Activated T-helper 2 cell treated with anti-CD3 and anti-CD28 coated beads, Interferon-gamma antibody, Interleukin-2, Interleukin-4, amounts not matched to agents 10 μg/mL and 5 μg/mL and 100 μg/mL, durations not matched to agents 14 hours and 24 hours and 36 hours (primary cell): Measurements from ENCODE around the gene TFDP1. TPM values are rescaled to one million over a fixed set of nuclear protein-coding genes. Genes with fewer than 3 reads are reported as not detected.

Experiments used
- DNase-seq: peaks from one replicate; pipeline ENCODE4 v3.0.0; 2021; ENCODE audit warnings: low spot score
- H3K27ac Mint-ChIP-seq: one replicate; pipeline ENCODE4 v1.8.0; 2021; ENCODE audit warnings: mixed read lengths
- H3K27me3 Mint-ChIP-seq: one replicate; pipeline ENCODE4 v1.8.0; 2021; ENCODE audit warnings: low read depth, mixed read lengths
- H3K36me3 Mint-ChIP-seq: one replicate; pipeline ENCODE4 v1.8.0; 2021; ENCODE audit warnings: low read depth, mixed read lengths
- H3K4me1 Mint-ChIP-seq: one replicate; pipeline ENCODE4 v1.8.0; 2021; ENCODE audit warnings: low read depth, mixed read lengths
- H3K4me3 Mint-ChIP-seq: one replicate; pipeline ENCODE4 v1.8.0; 2021; ENCODE audit warnings: low read depth, mild to moderate bottlenecking, moderate library complexity, mixed read lengths
- H3K9me3 Mint-ChIP-seq: one replicate; pipeline ENCODE4 v1.8.0; 2021; ENCODE audit warnings: mixed read lengths
- intact Hi-C: fragments of 100-400 bp; cut with micrococcal nuclease; formaldehyde crosslinking; loops from one replicate; pipeline ENCODE4 v1.15.1; 2023
- total RNA-seq: library from RNA; stranded (reverse); gene quantifications from 2 replicates; pipeline ENCODE4 v1.2.3, GENCODE V29; 2022

Gene TFDP1
- total RNA-seq, 1 donor from 2014 or later, result 164 TPM

- H3K27ac Mint-ChIP-seq, result no peak overlapping the region
- peaks cover 2% of the 10 kb centered on the region for H3K4me1 Mint-ChIP-seq
- H3K4me3 Mint-ChIP-seq, result no peak overlapping the region
- no peaks in the 10 kb centered on the region for H3K27me3 Mint-ChIP-seq
- intact Hi-C loops, result no loop called here
- no peak for DNase-seq
- no peaks in the 10 kb centered on the region for H3K36me3 Mint-ChIP-seq
- no peaks in the 10 kb centered on the region for H3K9me3 Mint-ChIP-seq
Measured at GRCh38 chr13:113652404-113653263, 68.1 kb downstream of the TFDP1 start.

GRCh38 chr13:113653264-113654174 lies 69.0 kb downstream of the TFDP1 start:
- H3K4me1 Mint-ChIP-seq, result peaks cover 2% of the 10 kb centered on the region
- no peaks in the 10 kb centered on the region for H3K36me3 Mint-ChIP-seq
- no peaks in the 10 kb centered on the region for H3K9me3 Mint-ChIP-seq
- H3K4me3 Mint-ChIP-seq, result no peak overlapping the region
- no peaks in the 10 kb centered on the region for H3K27me3 Mint-ChIP-seq
- intact Hi-C loops, result no loop called here
- DNase-seq, result no peak
- H3K27ac Mint-ChIP-seq, result no peak overlapping the region

- no peak overlapping the region for H3K4me3 Mint-ChIP-seq
- no peak for DNase-seq
- intact Hi-C loops, result no loop called here
- H3K27ac Mint-ChIP-seq, result no peak overlapping the region
- peaks cover 2% of the 10 kb centered on the region for H3K4me1 Mint-ChIP-seq
- H3K9me3 Mint-ChIP-seq, result no peaks in the 10 kb centered on the region
- H3K27me3 Mint-ChIP-seq, result no peaks in the 10 kb centered on the region
- no peaks in the 10 kb centered on the region for H3K36me3 Mint-ChIP-seq
Measured at GRCh38 chr13:113654175-113654560, 69.6 kb downstream of the TFDP1 start.

- intact Hi-C loops, result no loop called here
- H3K4me1 Mint-ChIP-seq, result peaks cover 2% of the 10 kb centered on the region
- H3K27ac Mint-ChIP-seq, result no peak overlapping the region
- no peak for DNase-seq
- no peak overlapping the region for H3K4me3 Mint-ChIP-seq
- no peaks in the 10 kb centered on the region for H3K36me3 Mint-ChIP-seq
- H3K9me3 Mint-ChIP-seq, result no peaks in the 10 kb centered on the region
- H3K27me3 Mint-ChIP-seq, result no peaks in the 10 kb centered on the region
Measured at GRCh38 chr13:113654591-113655345, 70.2 kb downstream of the TFDP1 start.

GRCh38 chr13:113655346-113656002 lies 70.9 kb downstream of the TFDP1 start:
- Mint-ChIP-seq H3K4me1 (peaks cover 2% of the 10 kb centered on the region), H3K36me3 (no peaks in the 10 kb centered on the region), H3K27me3 (no peaks in the 10 kb centered on the region), H3K27ac (no peak overlapping the region), H3K4me3 (no peak overlapping the region), H3K9me3 (no peaks in the 10 kb centered on the region)
- intact Hi-C loops, result no loop called here
- no peak for DNase-seq

GRCh38 chr13:113656003-113656588 lies 71.5 kb downstream of the TFDP1 start:
- Mint-ChIP-seq H3K4me3 (no peak overlapping the region), H3K9me3 (peaks cover 6% of the 10 kb centered on the region), H3K36me3 (no peaks in the 10 kb centered on the region), H3K4me1 (peaks cover 2% of the 10 kb centered on the region), H3K27ac (no peak overlapping the region), H3K27me3 (no peaks in the 10 kb centered on the region)
- DNase-seq, result no peak
- intact Hi-C loops, result no loop called here

GRCh38 chr13:113656831-113657671 lies 72.5 kb downstream of the TFDP1 start:
- Mint-ChIP-seq H3K27ac (no peak overlapping the region), H3K4me1 (peaks cover 2% of the 10 kb centered on the region), H3K36me3 (no peaks in the 10 kb centered on the region), H3K9me3 (peaks cover 15% of the 10 kb centered on the region), H3K4me3 (no peak overlapping the region), H3K27me3 (no peaks in the 10 kb centered on the region)
- DNase-seq, result no peak
- intact Hi-C loops, result no loop called here

- Mint-ChIP-seq H3K9me3 (peaks cover 15% of the 10 kb centered on the region), H3K4me3 (no peak within 1 kb of the TSS), H3K27me3 (no peaks in the 10 kb centered on the region), H3K27ac (no peak within 1 kb of the TSS), H3K4me1 (peaks cover 2% of the 10 kb centered on the region), H3K36me3 (no peaks in the 10 kb centered on the region)
- DNase-seq, result no peak
- intact Hi-C loops, result no loop called here
Measured at GRCh38 chr13:113657851-113658741, 73.5 kb downstream of the TFDP1 start, which contains the start of gene ATP4B. TSS of gene ATP4B (minus strand) at chr13:113658198. CDS start at chr13:113658144, 54 bp downstream.

GRCh38 chr13:113658836-113659235 lies 74.3 kb downstream of the TFDP1 start:
- Mint-ChIP-seq H3K4me3 (no peak overlapping the region), H3K27ac (no peak overlapping the region), H3K9me3 (peaks cover 15% of the 10 kb centered on the region), H3K36me3 (no peaks in the 10 kb centered on the region), H3K4me1 (peaks cover under 1% of the 10 kb centered on the region), H3K27me3 (no peaks in the 10 kb centered on the region)
- DNase-seq, result no peak
- intact Hi-C loops, result no loop called here

- no peak overlapping the region for H3K4me3 Mint-ChIP-seq
- no peaks in the 10 kb centered on the region for H3K36me3 Mint-ChIP-seq
- H3K27ac Mint-ChIP-seq, result no peak overlapping the region
- no peaks in the 10 kb centered on the region for H3K27me3 Mint-ChIP-seq
- peaks cover 15% of the 10 kb centered on the region for H3K9me3 Mint-ChIP-seq
- DNase-seq, result no peak
- no peaks in the 10 kb centered on the region for H3K4me1 Mint-ChIP-seq
- intact Hi-C loops, result no loop called here
Measured at GRCh38 chr13:113659337-113659736, 74.8 kb downstream of the TFDP1 start.
